NCI-H345 (cell line): ENCODE data around the gene OS9.
A peak's percentile ranks its signal among the peaks of the same experiment; 100 is the strongest.

Experiments
- DNase-seq: peaks from one replicate; lab custom pipeline; 2025; lab: John Stamatoyannopoulos, UW

Gene OS9

GRCh38 chr12:57723630-57723962 is 29.7 kb downstream of the OS9 start:
- DNase-seq = no peak

- no peak for DNase-seq
These were observed 30.3 kb downstream of the OS9 start for GRCh38 chr12:57724003-57724935.

- no peak for DNase-seq
These were observed 31.2 kb downstream of the OS9 start for GRCh38 chr12:57724936-57725740.

GRCh38 chr12:57725851-57726150 is 31.9 kb downstream of the OS9 start:
- DNase-seq = no peak

- DNase-seq = peak; percentile 89
These were observed 32.4 kb downstream of the OS9 start for GRCh38 chr12:57726151-57726883.

- no peak for DNase-seq
These were observed 33.2 kb downstream of the OS9 start for GRCh38 chr12:57726884-57727757.

GRCh38 chr12:57727758-57728395 is 33.9 kb downstream of the OS9 start:
- DNase-seq = no peak

GRCh38 chr12:57729321-57729844 is 35.5 kb downstream of the OS9 start:
- no peak for DNase-seq

GRCh38 chr12:57730336-57731067 is 36.6 kb downstream of the OS9 start:
- no peak for DNase-seq

- DNase-seq = no peak
These were observed 37.6 kb downstream of the OS9 start for GRCh38 chr12:57731411-57732080.

GRCh38 chr12:57732270-57732669 is 38.3 kb downstream of the OS9 start:
- no peak for DNase-seq

GRCh38 chr12:57732726-57733593 is 39.0 kb downstream of the OS9 start:
- DNase-seq = no peak

GRCh38 chr12:57733928-57734327 is 40.0 kb downstream of the OS9 start:
- no peak for DNase-seq

GRCh38 chr12:57734591-57734990 is 40.7 kb downstream of the OS9 start:
- no peak for DNase-seq

GRCh38 chr12:57735198-57735855 is 41.4 kb downstream of the OS9 start:
- DNase-seq = peak; percentile 31

GRCh38 chr12:57735952-57736740 is 42.2 kb downstream of the OS9 start:
- peak; percentile 50 for DNase-seq

GRCh38 chr12:57736741-57737466 is 43.0 kb downstream of the OS9 start:
- DNase-seq = no peak
